SU-DHL-6 (cell line): ENCODE data around the gene C3AR1.
"Not testable (repeated sequence)": the region's sequence is repeated elsewhere in the genome, so short reads cannot be mapped to it uniquely, and the experiment has no call there.

Source experiments
- H2AFZ ChIP-seq: fragments of 200-600 bp; sonication (generic); 2 replicates; pipeline ENCODE4 v1.6.1; 2014; ENCODE audit warnings: low read depth, mild to moderate bottlenecking, moderate library complexity, mixed read lengths, antibody characterized with exemption, low read length; ENCODE audit not compliant: severe bottlenecking
- H3F3A ChIP-seq: fragments of 200-600 bp; shearing (Covaris generic); 2 replicates; pipeline ENCODE4 v1.6.0; 2016; ENCODE audit warnings: antibody characterized with exemption, mild to moderate bottlenecking; ENCODE audit not compliant: insufficient read depth
- H3K27ac ChIP-seq: fragments of 200-600 bp; sonication (generic); 2 replicates; pipeline ENCODE4 v1.5.1; 2016; ENCODE audit warnings: low read depth, mild to moderate bottlenecking, low read length, moderate library complexity, mixed read lengths
- H3K27me3 ChIP-seq: fragments of 200-600 bp; sonication (generic), shearing (Covaris generic); 2 replicates; pipeline ENCODE4 v1.6.0; 2014; ENCODE audit warnings: mild to moderate bottlenecking, low read length
- H3K36me3 ChIP-seq: fragments of 200-600 bp; sonication (generic); 2 replicates; pipeline ENCODE4 v1.6.1; 2014; ENCODE audit warnings: mild to moderate bottlenecking, low read length, mixed read lengths
- H3K4me2 ChIP-seq: fragments of 300-600, 200-600 bp; shearing (Covaris generic), sonication (generic); 2 replicates; pipeline ENCODE4 v1.6.0; 2014; ENCODE audit warnings: low read length, low read depth, mild to moderate bottlenecking; ENCODE audit not compliant: poor library complexity, severe bottlenecking
- H3K4me3 ChIP-seq: fragments of 200-600 bp; sonication (generic); 2 replicates; pipeline ENCODE4 v1.5.1; 2014; ENCODE audit warnings: antibody characterized with exemption, low read length, mild to moderate bottlenecking, mixed read lengths; ENCODE audit not compliant: insufficient read depth, poor library complexity, severe bottlenecking
- H3K79me2 ChIP-seq: fragments of 200-600 bp; sonication (generic); 2 replicates; pipeline ENCODE4 v1.6.1; 2014; ENCODE audit warnings: mild to moderate bottlenecking, low read length, moderate library complexity; ENCODE audit not compliant: insufficient read depth
- H3K9ac ChIP-seq: fragments of 200-600 bp; sonication (generic); 2 replicates; pipeline ENCODE4 v1.7.0; 2014; ENCODE audit warnings: mild to moderate bottlenecking, low read length
- H3K9me2 ChIP-seq: fragments of 200-600 bp; sonication (generic); replicated peaks from 2 replicates; pipeline ENCODE4 v1.6.1; 2014; ENCODE audit warnings: low read length; ENCODE audit not compliant: insufficient read depth
- H3K9me3 ChIP-seq: fragments of 200-600 bp; sonication (generic); 2 replicates; pipeline ENCODE4 v1.6.1; 2014; ENCODE audit warnings: low read length, mixed read lengths; ENCODE audit not compliant: insufficient read depth
- H4K20me1 ChIP-seq: fragments of 200-600 bp; sonication (generic); 2 replicates; pipeline ENCODE4 v1.6.1; 2014; ENCODE audit warnings: low read depth, mild to moderate bottlenecking, antibody characterized with exemption, low read length, moderate library complexity, mixed read lengths
- CTCF ChIP-seq: fragments of 200-600 bp; sonication (generic); IDR thresholded peaks from one replicate; pipeline ENCODE4 v1.5.1; 2017; ENCODE audit warnings: antibody characterized with exemption, mild to moderate bottlenecking, low read length, moderate library complexity; ENCODE audit not compliant: insufficient read depth, poor library complexity, severe bottlenecking
- EZH2phosphoT487 ChIP-seq: fragments of 200-600 bp; sonication (generic), shearing (Covaris generic); conservative IDR thresholded peaks from 2 replicates; pipeline ENCODE4 v1.6.1; 2018; ENCODE audit warnings: mild to moderate bottlenecking, antibody characterized with exemption, low read length, moderate library complexity, mixed read lengths

The C3AR1 gene

GRCh38 chr12:8096281-8096915, 30.2 kb upstream of the C3AR1 start:
- Histone ChIP-seq H3K27ac (no peak overlapping the region), H3K9me3 (no peaks in the 10 kb centered on the region), H2AFZ (no peak overlapping the region), H3K4me2 (no peak overlapping the region), H3K4me3 (no peak overlapping the region), H3K36me3 (peaks cover 11% of the 10 kb centered on the region; the same call in 1 of the 2 replicates), H4K20me1 (no peaks in the 10 kb centered on the region), H3F3A (0 out of 2 replicates have a peak, but pooled peaks cover 4% of the 10 kb centered on the region), H3K9me2 (no peaks in the 10 kb centered on the region), H3K79me2 (no peaks in the 10 kb centered on the region), H3K27me3 (no peaks in the 10 kb centered on the region), H3K9ac (no peak overlapping the region)
- TF ChIP-seq CTCF (no peak), EZH2phosphoT487 (no peak)

- Histone ChIP-seq H3K27ac (no peak overlapping the region), H3F3A (no peaks in the 10 kb centered on the region), H3K4me2 (no peak overlapping the region), H3K27me3 (no peaks in the 10 kb centered on the region), H3K79me2 (peaks cover 9% of the 10 kb centered on the region), H3K9me3 (no peaks in the 10 kb centered on the region), H3K4me3 (no peak overlapping the region), H3K9me2 (no peaks in the 10 kb centered on the region), H3K36me3 (peaks cover 11% of the 10 kb centered on the region; the same call in 1 of the 2 replicates), H4K20me1 (no peaks in the 10 kb centered on the region), H2AFZ (no peak overlapping the region), H3K9ac (no peak overlapping the region)
- TF ChIP-seq EZH2phosphoT487 (no peak), CTCF (no peak)
These were observed 27.1 kb upstream of the C3AR1 start for GRCh38 chr12:8093291-8093690.

- Histone ChIP-seq H3K9me2 (no peaks in the 10 kb centered on the region), H3K4me2 (no peak overlapping the region), H4K20me1 (no peaks in the 10 kb centered on the region), H3K79me2 (peaks cover 43% of the 10 kb centered on the region), H3K9me3 (no peaks in the 10 kb centered on the region), H3F3A (no peaks in the 10 kb centered on the region), H2AFZ (no peak overlapping the region), H3K36me3 (peaks cover 11% of the 10 kb centered on the region; the same call in 1 of the 2 replicates), H3K27ac (no peak overlapping the region), H3K9ac (no peak overlapping the region), H3K4me3 (no peak overlapping the region), H3K27me3 (no peaks in the 10 kb centered on the region)
- TF ChIP-seq CTCF, result no peak
- no peak for TF ChIP-seq EZH2phosphoT487
These were observed 23.6 kb upstream of the C3AR1 start for GRCh38 chr12:8089716-8090115.

GRCh38 chr12:8089277-8089676, 23.1 kb upstream of the C3AR1 start:
- H3K36me3 ChIP-seq, result peaks cover 11% of the 10 kb centered on the region; the same call in 1 of the 2 replicates

More at GRCh38 chr12:8089277-8089676, 23.1 kb upstream of the C3AR1 start:
- not testable (repeated sequence) for H4K20me1 ChIP-seq, H3K4me2 ChIP-seq, H3K9me3 ChIP-seq, H2AFZ ChIP-seq, H3K4me3 ChIP-seq, H3K9ac ChIP-seq, H3F3A ChIP-seq, H3K27me3 ChIP-seq, H3K9me2 ChIP-seq, H3K27ac ChIP-seq
- H3K79me2 ChIP-seq, result peaks cover 48% of the 10 kb centered on the region
